T-helper 1 cell treated with Interleukin-12 subunit alpha and Interleukin-12 subunit beta and Interleukin-4 antibody, amounts not matched to agents 30 μg/mL and 1 μg/mL, for 36 hours (primary cell): ENCODE data around the gene GIGYF1.
"Not testable (repeated sequence)": the region's sequence is repeated elsewhere in the genome, so short reads cannot be mapped to it uniquely, and the experiment has no call there.

Experiments
- H3K27ac Mint-ChIP-seq: one replicate; pipeline ENCODE4 v1.8.0; 2021; ENCODE audit warnings: mild to moderate bottlenecking, mixed read lengths
- H3K27me3 Mint-ChIP-seq: one replicate; pipeline ENCODE4 v1.8.0; 2021; ENCODE audit warnings: low read depth, mixed read lengths
- H3K36me3 Mint-ChIP-seq: one replicate; pipeline ENCODE4 v1.8.0; 2021; ENCODE audit warnings: low read depth, mixed read lengths
- H3K4me1 Mint-ChIP-seq: one replicate; pipeline ENCODE4 v1.8.0; 2021; ENCODE audit warnings: low read depth, mixed read lengths
- H3K4me3 Mint-ChIP-seq: one replicate; pipeline ENCODE4 v1.8.0; 2021; ENCODE audit warnings: mild to moderate bottlenecking, moderate library complexity, mixed read lengths
- H3K9me3 Mint-ChIP-seq: one replicate; pipeline ENCODE4 v1.8.0; 2021; ENCODE audit warnings: mixed read lengths

Gene GIGYF1

GRCh38 chr7:100720671-100721504, 26.8 kb upstream of the GIGYF1 start:
- peaks cover 6% of the 10 kb centered on the region for H3K9me3 Mint-ChIP-seq
- peaks cover 3% of the 10 kb centered on the region for H3K4me1 Mint-ChIP-seq
- H3K27me3 Mint-ChIP-seq = peaks cover 62% of the 10 kb centered on the region
- H3K4me3 Mint-ChIP-seq = no peak overlapping the region
- H3K36me3 Mint-ChIP-seq = no peaks in the 10 kb centered on the region
- H3K27ac Mint-ChIP-seq = no peak overlapping the region

- no peak within 1 kb of the TSS for H3K27ac Mint-ChIP-seq
- peaks cover 6% of the 10 kb centered on the region for H3K9me3 Mint-ChIP-seq
- peaks cover 61% of the 10 kb centered on the region for H3K27me3 Mint-ChIP-seq
- no peaks in the 10 kb centered on the region for H3K36me3 Mint-ChIP-seq
- H3K4me1 Mint-ChIP-seq = peaks cover 2% of the 10 kb centered on the region
- H3K4me3 Mint-ChIP-seq = no peak within 1 kb of the TSS
These were observed 26.2 kb upstream of the GIGYF1 start, which contains the start of gene EPO for GRCh38 chr7:100720279-100720670. Gene EPO (plus strand): TSS chr7:100720468. CDS start chr7:100720981, 513 bp downstream.

GRCh38 chr7:100719523-100720278, 25.7 kb upstream of the GIGYF1 start:
- peaks cover 6% of the 10 kb centered on the region for H3K9me3 Mint-ChIP-seq
- no peak overlapping the region for H3K4me3 Mint-ChIP-seq
- H3K4me1 Mint-ChIP-seq = no peaks in the 10 kb centered on the region
- H3K27ac Mint-ChIP-seq = no peak overlapping the region
- peaks cover 58% of the 10 kb centered on the region for H3K27me3 Mint-ChIP-seq
- H3K36me3 Mint-ChIP-seq = no peaks in the 10 kb centered on the region

- H3K9me3 Mint-ChIP-seq, H3K4me3 Mint-ChIP-seq, H3K36me3 Mint-ChIP-seq, H3K4me1 Mint-ChIP-seq, H3K27ac Mint-ChIP-seq: not testable (repeated sequence)
- H3K27me3 Mint-ChIP-seq = peaks cover 42% of the 10 kb centered on the region
These were observed 23.0 kb upstream of the GIGYF1 start for GRCh38 chr7:100717073-100717472.

- Mint-ChIP-seq H3K36me3 (no peaks in the 10 kb centered on the region), H3K4me1 (no peaks in the 10 kb centered on the region), H3K4me3 (no peak overlapping the region), H3K27me3 (peaks cover 24% of the 10 kb centered on the region), H3K27ac (no peak overlapping the region), H3K9me3 (peaks cover 6% of the 10 kb centered on the region)
These were observed 20.7 kb upstream of the GIGYF1 start for GRCh38 chr7:100714725-100715124.

GRCh38 chr7:100711369-100711768, 17.3 kb upstream of the GIGYF1 start:
- peaks cover 7% of the 10 kb centered on the region for H3K4me1 Mint-ChIP-seq
- no peak overlapping the region for H3K27ac Mint-ChIP-seq

GRCh38 chr7:100710452-100710851, 16.4 kb upstream of the GIGYF1 start:
- Mint-ChIP-seq H3K27ac (no peak overlapping the region), H3K36me3 (peaks cover 7% of the 10 kb centered on the region), H3K4me1 (peaks cover 7% of the 10 kb centered on the region), H3K9me3 (no peaks in the 10 kb centered on the region), H3K27me3 (peaks cover 4% of the 10 kb centered on the region), H3K4me3 (no peak overlapping the region)

More at GRCh38 chr7:100711369-100711768, 17.3 kb upstream of the GIGYF1 start:
- H3K27me3 Mint-ChIP-seq = peaks cover 4% of the 10 kb centered on the region
- peaks cover 5% of the 10 kb centered on the region for H3K36me3 Mint-ChIP-seq
- H3K4me3 Mint-ChIP-seq = no peak overlapping the region
- no peaks in the 10 kb centered on the region for H3K9me3 Mint-ChIP-seq

GRCh38 chr7:100708395-100708794, 14.3 kb upstream of the GIGYF1 start:
- no peak overlapping the region for H3K27ac Mint-ChIP-seq
- no peak overlapping the region for H3K4me3 Mint-ChIP-seq
- H3K36me3 Mint-ChIP-seq = peaks cover 7% of the 10 kb centered on the region
- peaks cover 4% of the 10 kb centered on the region for H3K27me3 Mint-ChIP-seq
- H3K9me3 Mint-ChIP-seq = no peaks in the 10 kb centered on the region
- peaks cover 7% of the 10 kb centered on the region for H3K4me1 Mint-ChIP-seq

- Mint-ChIP-seq H3K36me3 (peaks cover 7% of the 10 kb centered on the region), H3K27me3 (peaks cover 5% of the 10 kb centered on the region), H3K27ac (peak overlapping the region; percentile 93), H3K4me1 (peaks cover 7% of the 10 kb centered on the region), H3K4me3 (peak overlapping the region; percentile 92), H3K9me3 (no peaks in the 10 kb centered on the region)
These were observed 12.7 kb upstream of the GIGYF1 start for GRCh38 chr7:100706672-100707311.

GRCh38 chr7:100705753-100706671, 12.0 kb upstream of the GIGYF1 start, which contains the start of gene POP7:
Gene POP7 (plus strand): TSS chr7:100706121. CDS start chr7:100706831, 710 bp downstream.
- Mint-ChIP-seq H3K27ac (peak within 1 kb of the TSS; percentile 93), H3K36me3 (peaks cover 7% of the 10 kb centered on the region), H3K9me3 (no peaks in the 10 kb centered on the region), H3K4me3 (peak within 1 kb of the TSS; percentile 92), H3K4me1 (peaks cover 7% of the 10 kb centered on the region), H3K27me3 (peaks cover 11% of the 10 kb centered on the region)

- Mint-ChIP-seq H3K4me1 (peaks cover 7% of the 10 kb centered on the region), H3K36me3 (peaks cover 7% of the 10 kb centered on the region), H3K4me3 (peak overlapping the region; percentile 92), H3K27ac (peak overlapping the region; percentile 93), H3K9me3 (no peaks in the 10 kb centered on the region), H3K27me3 (peaks cover 11% of the 10 kb centered on the region)
These were observed 11.3 kb upstream of the GIGYF1 start for GRCh38 chr7:100705320-100705752.

- H3K4me3 Mint-ChIP-seq, H3K9me3 Mint-ChIP-seq, H3K4me1 Mint-ChIP-seq, H3K27ac Mint-ChIP-seq, H3K36me3 Mint-ChIP-seq: not testable (repeated sequence)
- H3K27me3 Mint-ChIP-seq = peaks cover 21% of the 10 kb centered on the region
These were observed 7.0 kb upstream of the GIGYF1 start for GRCh38 chr7:100701089-100701488.

GRCh38 chr7:100699018-100699417, 5.0 kb upstream of the GIGYF1 start:
- H3K9me3 Mint-ChIP-seq = no peaks in the 10 kb centered on the region

More at GRCh38 chr7:100699018-100699417, 5.0 kb upstream of the GIGYF1 start:
- Mint-ChIP-seq H3K4me3 (no peak overlapping the region), H3K36me3 (no peaks in the 10 kb centered on the region), H3K27ac (no peak overlapping the region), H3K4me1 (no peaks in the 10 kb centered on the region), H3K27me3 (peaks cover 31% of the 10 kb centered on the region)
